Astrocyte (in vitro differentiated cells and primary cell): ENCODE measurements around the gene MTX3.

ENCODE experiments used
- CTCF ChIP-seq: IDR thresholded peaks from 2 replicates; pipeline ENCODE4 v1.5.1; 2011; ENCODE audit warnings: low read depth, mild to moderate bottlenecking, inconsistent platforms, low read length, moderate library complexity; ENCODE audit not compliant: insufficient read depth
- EZH2 ChIP-seq: IDR thresholded peaks from 2 replicates; pipeline ENCODE4 v1.6.1; 2012; ENCODE audit warnings: mild to moderate bottlenecking, low read length, inconsistent platforms; ENCODE audit not compliant: insufficient read depth

- TF ChIP-seq CTCF (no peak), EZH2 (no peak)
These were observed 43.5 kb upstream of the MTX3 start for GRCh38 chr5:80034559-80034958.
